Pons (tissue), 1 donor: Measurements from ENCODE around the gene POMZP3.
"Not testable (repeated sequence)": the region's sequence is repeated elsewhere in the genome, so short reads cannot be mapped to it uniquely, and the experiment has no call there.

ENCODE experiments used
- DNase-seq: peaks from one replicate; pipeline ENCODE4 v3.0.0-alpha.2; 2016; ENCODE audit warnings: low spot score

POMZP3 gene

DNA sequence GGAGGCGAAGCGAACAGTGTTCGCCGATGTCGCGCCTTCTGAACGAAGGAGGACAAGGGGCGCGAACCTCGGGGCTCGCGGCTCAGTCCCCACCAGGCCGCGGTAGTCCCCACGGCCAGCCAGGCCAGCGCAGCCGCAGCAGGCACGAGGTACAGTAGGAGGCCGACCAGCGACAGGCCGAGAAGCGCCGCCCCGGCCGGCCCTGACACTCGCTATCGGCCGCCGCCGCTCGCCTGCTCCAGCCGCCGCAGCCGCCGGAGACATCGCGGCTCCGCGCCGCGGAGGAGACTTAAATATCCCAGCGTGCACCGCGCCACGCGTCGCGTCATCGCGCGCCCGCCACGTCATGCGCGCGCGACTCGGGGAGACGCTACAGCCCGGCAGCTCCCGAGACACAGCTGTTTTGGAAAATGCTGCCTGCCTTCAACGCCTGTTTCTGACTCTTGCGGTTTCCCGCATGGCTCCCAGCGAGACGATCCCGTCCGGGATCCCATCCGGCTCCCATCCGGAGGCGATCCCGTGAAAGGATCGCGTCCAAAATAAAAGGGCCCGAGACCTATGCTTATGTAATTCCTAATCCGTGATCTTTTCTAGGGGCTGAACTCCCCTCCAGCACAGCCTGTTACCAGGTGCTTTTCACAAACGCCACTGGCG, at the start of gene POMZP3:
TSS of gene POMZP3 (minus strand) at position 291 of the 654 bp plus-strand sequence. CDS start 1,215 bp downstream, outside the sequence.
- peak; percentile 19 for DNase-seq

DNA sequence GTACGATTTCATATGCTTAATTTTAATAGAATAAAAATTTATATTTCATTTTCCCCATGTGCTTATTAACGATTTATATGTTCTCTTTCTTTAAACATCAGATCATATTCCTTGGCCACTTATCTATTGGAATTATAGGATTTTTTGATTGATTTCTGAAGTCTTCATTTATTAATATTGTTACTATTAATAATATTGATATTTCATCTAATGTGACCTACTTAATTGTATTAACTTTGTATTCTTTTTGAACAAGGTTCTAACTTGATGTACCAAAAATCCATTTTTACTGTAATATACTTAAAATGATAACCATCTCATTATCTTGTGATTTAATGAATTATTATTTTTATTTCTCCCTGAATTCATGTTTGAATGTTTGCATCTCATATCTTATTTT, 48.7 kb upstream of the POMZP3 start:
- DNase-seq: not testable (repeated sequence)

DNA sequence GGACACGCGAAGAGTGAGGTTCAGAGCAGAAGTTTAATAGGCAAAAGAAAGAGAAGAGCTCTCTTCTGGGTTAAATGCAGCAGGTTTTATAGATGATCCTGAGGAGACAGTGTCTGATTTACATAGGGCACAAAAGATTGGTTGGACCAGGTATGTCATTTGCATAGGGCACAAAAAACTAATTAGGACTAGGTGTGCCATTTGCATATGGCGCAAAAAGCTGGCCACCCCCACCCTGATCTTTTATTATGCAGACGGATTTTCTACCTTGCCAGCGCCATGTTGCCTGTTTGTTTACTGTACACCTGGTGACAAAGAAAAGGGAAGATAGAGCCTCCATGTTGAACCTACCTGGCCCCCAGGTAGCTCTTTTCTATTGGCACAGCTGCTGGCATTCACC, 46.3 kb upstream of the POMZP3 start:
- DNase-seq: not testable (repeated sequence)

DNA sequence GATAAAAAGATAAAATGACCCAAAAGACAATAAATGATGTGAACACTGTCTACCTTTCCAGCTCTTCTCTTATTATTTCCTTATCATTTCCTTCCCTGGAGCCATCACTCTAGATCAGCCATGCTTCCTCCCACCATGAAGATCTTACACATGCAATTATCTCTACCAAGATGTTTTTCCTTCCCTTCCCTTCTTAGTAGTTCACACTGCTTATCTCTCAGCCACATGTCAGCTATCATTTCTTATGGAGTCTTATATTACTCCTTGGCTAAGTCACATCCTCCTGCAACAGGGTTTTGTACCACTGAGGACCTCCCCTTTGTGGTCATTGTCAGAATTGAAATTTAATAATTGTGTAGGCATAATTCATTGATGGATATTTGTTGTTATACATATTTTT, 32.1 kb upstream of the POMZP3 start:
- DNase-seq: not testable (repeated sequence)

DNA sequence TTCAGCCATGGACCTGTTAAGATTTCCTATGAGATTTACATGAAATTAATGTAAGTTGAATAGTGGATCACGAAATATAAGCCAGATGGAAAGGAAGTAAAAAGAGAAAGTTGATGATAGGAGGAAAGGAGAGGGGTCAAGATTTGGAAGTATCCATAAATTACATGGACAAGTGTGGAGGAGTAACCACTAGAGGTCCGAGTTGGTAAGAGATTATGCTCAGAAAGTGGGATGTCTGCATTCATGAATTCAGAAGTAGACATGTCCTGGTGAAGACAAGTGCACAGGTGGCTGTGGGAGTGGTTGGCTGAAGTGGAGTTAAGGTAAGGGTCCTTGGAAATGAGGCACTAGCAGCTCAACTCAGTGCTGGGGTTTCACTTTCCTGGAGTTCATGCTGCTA, 29.3 kb upstream of the POMZP3 start:
- DNase-seq: not testable (repeated sequence)

DNA sequence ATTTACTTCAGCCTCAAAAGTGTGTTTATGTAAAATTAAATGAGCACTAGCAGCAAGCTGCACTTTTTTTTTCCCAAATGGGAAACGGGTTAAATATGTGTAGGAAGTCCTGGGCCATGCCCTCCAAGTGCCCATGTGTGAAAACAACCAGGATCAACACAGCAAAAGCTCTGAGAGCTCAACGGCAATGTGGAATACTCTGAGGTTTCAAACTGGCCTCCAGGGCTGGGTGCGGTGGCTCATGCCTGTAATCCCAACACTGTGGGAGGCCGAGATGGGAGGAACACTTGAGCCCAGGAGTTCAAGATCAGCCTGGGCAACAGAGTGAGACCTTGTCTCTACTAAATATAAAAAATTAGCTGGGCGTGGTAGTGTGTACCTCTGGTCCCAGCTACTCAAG, 15.5 kb upstream of the POMZP3 start:
- not testable (repeated sequence) for DNase-seq

DNA sequence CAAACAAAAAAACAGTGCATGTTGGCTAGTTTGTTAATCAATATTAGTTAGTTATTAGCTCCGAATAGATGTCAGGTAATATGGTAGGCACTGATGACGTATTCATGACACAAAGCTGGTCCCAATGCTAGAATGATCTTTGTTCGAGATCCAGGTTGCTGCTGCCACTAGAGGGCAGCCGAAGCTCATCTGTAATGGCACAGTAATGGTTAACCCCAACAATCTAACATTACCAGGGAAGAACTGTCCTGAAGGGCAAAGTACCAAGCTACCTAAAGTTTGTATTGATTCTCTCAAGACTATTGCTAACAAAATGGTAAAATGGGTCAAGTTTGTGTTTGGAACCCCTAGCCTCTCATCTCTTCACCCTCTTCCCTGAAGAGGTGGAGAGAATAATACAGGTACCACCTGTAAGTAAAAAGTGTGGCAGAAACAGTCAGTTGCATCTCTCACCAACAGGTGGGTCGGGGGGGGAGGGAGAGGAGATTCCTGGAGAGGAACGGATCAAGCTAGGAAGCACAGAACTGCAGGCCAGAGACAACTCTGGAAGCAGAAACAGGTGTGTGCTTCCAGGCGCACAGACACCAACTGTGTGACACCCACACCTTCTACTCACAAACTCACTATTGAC, 10.1 kb upstream of the POMZP3 start:
- not testable (repeated sequence) for DNase-seq

DNA sequence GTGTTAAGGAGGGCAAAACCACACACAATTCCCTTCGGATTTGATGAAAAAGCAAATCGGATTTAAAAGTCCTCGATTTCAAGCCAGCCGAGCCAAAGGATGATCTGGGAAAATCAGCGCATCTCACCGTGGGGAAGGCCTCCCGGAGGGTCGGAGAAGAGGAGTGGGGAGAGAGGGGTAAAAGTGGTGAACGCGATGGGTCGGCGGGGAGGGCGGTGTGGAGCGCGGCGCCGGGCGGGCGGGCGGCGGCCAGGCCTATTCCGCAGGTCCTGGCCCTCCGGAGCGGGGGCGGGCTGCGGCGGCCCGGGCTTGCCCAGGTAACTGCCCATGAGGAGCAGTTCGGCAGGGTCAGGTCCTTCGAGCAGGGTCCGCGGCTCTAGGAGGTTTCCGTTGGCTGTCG, 498 bp downstream of the POMZP3 start:
- not testable (repeated sequence) for DNase-seq

DNA sequence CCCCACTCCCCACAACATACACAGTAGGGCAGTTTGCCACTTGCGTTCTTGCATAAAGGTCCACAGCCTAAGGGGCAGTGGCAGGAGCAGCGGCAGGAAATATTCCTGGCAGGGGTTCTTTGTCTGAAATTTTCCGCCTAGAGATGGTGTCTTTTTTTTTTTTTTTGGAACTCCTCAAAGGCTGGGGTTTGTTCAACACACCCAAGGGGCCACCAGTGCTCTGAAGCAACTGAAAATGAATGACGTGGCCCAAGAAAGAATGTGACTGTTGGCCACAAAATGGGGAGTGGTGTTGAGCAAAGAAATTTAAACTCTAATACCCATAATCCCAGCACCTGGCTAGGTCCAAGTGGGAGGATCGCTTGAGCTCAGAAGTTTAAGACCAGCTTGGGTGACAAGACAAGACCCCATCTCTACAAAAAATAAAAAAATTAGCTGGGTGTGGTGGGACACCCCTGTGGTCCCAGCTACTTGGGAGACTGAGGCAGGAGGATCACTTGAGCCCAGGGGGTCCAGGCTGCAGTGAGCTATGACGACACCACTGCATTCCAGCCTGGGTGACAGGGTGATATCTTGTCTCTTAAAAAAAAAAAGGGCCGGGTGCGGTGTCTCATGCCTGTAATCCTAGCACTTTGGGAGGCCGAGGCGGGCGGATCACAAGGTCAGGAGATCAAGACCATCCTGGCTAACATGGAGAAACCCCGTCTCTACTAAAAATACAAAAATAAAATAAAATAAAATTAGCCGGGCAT, 7.5 kb downstream of the POMZP3 start:
- DNase-seq: not testable (repeated sequence)

DNA sequence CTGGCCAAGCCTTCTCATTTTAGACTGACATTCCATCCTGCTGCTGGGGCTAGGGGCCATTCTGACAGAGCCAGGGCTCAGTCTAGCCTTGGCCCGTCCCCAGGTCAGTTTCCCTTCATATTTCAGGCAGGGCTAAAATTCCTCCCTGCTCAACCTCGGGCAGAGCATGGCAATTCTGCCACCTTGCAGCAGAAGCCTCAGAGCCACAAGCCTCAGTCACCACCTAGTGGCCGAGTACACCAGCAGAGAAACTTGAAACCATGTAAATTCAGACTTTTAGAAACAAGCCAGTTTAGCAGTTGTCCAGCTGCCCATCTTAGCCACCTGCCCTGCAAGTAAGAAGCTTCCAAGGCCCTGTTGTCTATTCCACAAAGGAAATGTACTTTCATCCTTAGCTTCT, 13.3 kb downstream of the POMZP3 start:
- DNase-seq: peak; percentile 42

DNA sequence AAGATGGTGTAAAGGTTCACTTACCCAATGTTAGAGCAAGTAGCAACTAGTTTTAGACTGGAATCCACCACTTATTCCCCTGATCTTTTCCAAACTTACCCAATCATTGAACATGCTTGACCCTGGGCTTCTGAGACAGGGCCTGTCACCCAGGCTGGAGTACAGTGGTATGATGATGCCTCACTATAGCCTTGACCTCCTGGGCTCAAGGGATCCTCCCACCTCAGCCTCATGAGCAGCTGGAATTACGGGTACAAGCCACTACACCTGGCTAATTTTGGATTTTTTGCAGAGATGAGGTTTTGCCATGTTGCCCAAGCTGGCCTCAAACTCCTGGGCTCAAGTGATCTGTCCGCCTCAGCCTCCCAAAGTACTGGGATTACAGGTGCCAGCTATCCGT, 14.8 kb downstream of the POMZP3 start:
- not testable (repeated sequence) for DNase-seq

DNA sequence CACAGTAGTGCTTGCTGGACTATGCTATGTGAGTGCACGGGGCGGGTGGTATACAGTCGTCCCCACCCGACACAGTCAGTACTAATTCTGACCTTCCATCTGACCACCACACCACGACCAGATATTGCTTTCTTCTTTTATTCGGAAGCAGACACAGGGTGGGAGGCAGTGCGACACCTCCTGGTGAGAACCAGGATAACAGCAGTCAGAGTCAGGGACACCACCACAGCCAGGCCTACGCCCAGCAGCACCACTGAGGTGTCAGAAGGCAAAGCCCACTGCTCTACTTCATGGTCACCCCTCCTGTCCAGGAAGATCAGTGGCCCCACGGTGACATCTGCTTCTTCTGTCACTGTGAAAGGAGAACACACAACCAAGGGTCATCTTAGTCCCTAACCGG, 17.2 kb downstream of the POMZP3 start:
- not testable (repeated sequence) for DNase-seq

DNA sequence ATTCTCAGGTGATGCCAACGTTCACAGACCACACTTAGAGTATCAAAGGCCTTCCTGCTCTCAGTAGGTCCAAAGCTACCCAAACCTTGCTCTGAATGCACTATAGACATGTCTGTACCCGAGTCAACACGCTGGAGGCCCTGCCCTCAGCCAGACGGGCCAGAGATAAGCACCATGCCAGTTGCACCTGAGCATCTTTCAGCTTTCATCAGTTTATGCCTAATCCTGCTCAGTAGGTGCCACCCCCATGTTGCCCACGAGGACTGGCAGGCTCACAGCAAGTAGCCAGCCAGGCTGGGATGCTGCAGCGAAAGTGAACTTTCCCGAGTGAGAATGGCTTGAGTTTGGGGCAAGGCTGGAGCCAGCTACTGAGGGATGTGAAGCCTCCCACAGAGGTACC, 18.6 kb downstream of the POMZP3 start:
- DNase-seq: not testable (repeated sequence)

DNA sequence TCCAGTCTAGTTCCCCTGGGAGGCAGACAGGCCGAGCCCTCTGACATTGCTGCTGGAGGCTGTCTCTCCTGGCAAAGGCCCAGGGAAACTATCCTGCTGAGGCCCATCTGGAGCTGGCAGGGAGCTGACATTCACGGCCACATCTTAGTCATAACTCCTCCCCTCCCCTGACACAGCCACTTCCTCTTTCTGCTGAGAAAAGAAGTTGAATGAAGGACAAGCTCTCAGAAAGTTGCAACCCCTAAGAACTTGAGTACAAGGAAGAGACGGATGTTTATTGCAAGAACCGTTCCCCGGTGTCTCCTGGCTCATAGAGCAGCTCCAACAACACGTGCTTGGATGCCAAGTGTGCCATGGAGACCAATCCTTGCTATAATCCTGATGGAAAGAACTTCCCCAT, 21.1 kb downstream of the POMZP3 start:
- DNase-seq: peak; percentile 71

DNA sequence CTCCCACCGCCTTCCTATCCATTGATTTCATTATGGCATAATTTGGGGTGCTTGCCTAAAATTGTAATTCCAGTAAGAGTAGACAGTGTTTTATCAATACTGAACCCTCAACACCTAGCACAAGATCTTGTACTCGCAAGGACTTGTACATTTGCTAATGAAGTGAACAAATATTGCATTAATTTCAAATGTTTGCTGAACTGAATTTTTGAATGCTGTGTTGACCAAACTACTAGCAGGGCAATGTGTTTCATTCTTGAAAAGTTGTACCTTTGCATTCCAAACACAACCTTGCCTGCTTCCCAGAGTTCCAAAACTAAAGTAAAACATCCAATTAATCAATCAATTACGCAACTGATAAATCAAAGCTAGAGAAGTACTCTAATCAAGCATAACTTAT, 26.4 kb downstream of the POMZP3 start:
- DNase-seq: not testable (repeated sequence)

DNA sequence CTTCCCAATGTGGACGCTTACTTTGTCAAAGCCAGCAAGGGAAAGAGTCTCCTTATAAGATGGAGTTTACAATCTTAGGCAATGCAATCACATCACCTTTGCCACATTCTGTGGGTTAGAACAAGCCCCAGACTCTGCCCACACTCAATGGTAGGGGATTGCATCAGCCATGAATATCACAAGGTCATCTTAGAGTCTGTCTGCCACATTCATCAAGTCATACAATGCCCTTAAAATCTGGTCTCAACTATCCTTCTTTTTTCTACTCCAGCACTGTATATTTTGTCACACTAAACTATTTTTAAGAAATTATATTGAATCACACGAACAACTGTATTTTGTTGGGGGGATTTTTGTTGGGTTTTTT, 27.0 kb downstream of the POMZP3 start:
- not testable (repeated sequence) for DNase-seq

DNA sequence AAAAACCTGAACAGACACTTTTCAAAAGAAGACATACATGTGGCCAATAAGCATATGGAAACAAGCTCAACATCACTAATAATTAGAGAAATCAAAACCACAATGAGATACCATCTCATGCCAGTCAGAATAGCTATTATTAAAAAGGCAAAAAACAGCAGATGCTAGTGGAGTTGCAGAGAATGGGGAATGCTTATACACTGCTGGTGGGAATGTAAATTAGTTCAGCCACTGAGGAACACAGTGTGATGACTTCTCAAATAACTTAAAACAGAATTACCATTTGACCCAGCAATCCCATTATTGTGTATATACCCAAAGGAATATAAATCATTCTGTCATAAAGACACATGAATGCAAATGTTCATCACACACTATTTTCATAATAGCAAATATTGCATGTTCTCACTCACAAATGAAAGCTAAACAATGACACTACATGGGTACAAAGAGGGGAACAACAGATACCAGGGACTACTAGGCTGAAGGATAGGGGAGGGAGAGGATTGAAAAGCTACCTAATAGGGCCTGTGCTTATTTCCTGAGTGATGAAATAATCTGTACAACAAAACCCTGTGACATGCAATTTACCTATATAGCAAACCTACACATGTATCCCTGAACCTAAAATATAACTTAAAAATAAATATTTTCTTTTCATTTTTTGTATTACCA, 28.4 kb downstream of the POMZP3 start:
- DNase-seq: not testable (repeated sequence)

DNA sequence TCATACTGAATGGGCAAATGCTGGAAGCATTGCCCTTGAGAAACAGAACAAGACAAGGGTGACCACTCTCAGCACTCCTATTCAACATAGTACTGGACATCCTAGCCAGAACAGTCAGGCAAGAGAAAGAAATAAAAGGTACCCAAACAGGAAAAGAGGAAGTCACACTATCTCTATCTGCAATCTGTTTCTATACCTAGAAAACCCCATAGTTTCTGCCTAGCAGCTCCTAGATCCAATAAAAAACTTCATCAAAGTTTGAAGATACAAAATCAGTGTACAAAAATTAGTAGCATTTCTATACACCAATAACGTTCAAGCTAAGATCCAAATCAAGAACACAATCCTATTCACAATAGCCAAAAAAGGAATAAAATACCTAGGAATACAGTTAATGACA, 29.8 kb downstream of the POMZP3 start:
- not testable (repeated sequence) for DNase-seq

DNA sequence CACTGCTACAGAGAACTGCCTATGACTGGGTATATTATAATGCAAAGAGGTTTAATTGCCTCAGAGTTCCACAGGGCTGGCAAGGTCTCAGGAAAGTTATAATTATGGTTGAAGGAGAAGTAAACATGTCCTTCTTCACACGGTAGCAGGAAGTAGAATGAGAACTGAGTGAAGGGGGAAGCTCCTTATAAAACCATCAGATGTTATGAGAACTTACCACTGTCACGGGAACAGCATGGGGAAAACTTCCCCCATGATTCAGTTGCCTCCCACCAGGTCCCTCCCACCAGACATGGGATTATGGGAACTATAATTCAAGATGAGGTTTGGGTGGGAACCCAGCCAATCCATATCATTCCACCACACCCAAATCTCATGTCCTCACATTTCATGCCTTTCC, 34.4 kb downstream of the POMZP3 start:
- not testable (repeated sequence) for DNase-seq

DNA sequence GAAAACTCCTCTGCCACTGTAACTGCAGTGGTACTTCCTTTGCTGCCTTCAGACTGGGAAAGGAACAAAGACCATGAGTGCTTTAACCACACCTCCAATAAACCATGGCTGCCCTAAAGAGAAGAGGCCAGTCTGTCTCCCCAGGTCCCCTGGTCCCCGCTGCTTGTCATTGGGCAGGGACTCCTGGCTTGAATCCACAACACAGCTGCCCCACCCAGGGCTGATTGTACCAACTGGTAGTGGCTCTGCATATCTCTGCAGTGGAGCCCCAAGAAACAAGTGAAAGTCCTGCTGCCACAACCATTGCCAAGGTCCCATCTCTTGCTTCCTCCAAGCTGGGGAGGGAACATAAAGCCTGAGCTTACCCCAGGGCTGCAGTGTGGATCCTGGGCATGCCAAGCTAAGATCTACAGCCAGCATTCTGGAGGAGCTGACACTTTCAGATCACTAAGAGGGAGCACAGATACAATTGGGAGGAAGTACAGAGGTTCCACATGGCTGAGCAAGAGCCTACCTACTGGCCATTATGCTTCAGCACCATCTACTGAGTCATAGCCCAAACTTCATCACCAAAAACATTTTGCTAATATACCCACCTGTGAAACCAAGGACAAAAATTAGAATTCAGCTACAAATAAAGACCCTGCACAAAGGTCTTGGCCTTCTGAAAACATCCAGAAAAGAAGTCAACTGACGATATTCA, 35.3 kb downstream of the POMZP3 start:
- DNase-seq: not testable (repeated sequence)

DNA sequence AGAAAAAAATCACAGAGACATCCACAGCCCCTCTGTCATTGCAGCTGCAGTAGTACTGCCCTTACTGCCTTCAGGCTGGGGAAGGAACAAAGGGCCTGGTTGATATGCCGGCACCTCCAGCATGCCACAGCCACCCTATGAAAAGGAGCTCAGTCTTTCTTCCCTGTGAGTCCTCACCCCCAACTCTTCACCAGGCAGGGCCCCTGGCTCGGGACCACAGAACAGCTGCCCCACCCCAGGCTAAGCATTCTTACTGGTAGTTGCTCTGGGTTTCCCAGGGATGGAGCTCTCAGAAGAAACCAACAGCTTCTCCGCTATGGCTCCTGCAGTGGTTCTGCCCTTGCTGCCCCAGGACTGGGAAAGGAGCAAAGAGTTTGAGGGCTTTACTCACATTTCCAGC, 36.0 kb downstream of the POMZP3 start:
- peak; percentile 5 for DNase-seq

DNA sequence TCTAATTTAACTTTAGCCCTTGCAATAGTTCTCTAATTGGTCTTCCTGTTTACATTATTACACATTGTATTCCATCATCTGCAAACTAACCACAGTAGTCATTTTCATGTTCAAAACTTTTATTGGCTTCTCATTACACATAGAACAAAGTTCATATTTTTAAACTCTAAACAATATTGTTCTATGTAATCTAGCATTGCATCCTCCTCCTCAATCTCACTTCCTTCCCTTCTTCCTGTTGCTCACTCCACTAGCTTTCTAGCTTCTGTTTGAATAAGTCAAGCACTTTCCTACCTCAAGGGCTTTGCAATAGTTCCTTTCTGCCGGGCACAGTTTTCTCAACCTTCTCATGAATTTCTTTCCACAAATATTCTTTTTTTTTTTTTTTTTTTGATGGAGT, 38.5 kb downstream of the POMZP3 start:
- DNase-seq: not testable (repeated sequence)
